Dedifferentiated amniotic fluid mesenchymal stem cell (primary cell): ENCODE results near the gene GALR2.

ENCODE experiments used
- DNase-seq: peaks from one replicate; pipeline ENCODE4 v3.0.0-alpha.2; 2016; ENCODE audit errors: extremely low spot score

GALR2 gene

DNA sequence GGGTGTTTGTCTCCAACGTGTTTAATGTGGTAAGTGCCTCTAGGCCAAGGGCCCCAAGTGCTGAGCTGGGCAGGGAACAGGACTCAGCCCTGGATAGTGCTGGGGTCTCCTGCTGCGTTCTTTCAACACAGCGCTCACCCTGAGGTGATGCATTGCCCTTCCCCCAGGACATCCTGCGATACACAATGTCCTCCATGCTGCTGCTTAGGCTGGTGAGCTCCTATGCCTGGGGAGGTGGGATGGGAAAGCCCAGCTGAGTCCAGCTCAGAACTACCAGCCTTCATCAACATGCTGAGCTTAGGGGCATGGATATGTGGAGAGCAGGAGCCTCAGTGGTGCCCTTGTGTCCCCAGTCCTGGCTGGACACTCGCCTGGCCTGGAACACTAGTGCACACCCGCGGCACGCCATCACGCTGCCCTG lies 5.0 kb downstream of the GALR2 start:
- no peak for DNase-seq

DNA sequence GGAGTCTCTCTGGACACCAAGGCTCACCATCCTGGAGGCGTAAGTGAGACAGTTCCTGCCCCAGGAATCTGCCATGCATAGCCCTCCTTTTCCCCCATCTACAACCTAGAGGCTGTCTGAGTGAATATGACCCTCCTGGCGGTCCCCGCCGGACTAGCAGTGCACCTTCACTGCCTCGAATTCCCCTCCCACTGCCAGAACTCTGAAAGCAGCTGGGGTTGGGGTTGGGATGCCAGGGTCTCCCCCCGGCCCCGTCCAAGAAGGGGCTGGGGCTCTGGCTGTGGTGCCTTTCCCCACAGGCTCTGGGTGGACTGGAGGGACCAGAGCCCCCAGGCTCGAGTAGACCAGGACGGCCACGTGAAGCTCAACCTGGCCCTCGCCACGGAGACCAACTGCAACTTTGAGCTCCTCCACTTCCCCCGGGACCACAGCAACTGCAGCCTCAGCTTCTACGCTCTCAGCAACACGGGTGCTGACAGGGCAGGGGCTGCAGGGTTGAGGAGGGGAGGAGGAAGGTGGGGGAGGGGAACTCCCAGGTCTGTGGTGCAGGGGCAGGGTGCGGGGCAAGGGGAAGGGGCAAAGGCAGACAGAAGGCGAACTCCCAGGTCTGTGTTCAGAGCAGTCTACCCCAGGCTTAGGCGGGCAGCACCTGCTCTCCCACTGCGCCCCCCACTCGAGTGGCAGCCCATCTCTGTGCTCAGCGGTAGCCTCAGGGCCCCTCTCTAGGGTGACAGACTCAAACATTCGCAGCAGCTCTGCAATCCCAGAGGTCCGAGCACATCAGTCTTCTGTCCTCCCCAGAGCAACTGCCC lies 5.6 kb downstream of the GALR2 start:
- DNase-seq: no peak

DNA sequence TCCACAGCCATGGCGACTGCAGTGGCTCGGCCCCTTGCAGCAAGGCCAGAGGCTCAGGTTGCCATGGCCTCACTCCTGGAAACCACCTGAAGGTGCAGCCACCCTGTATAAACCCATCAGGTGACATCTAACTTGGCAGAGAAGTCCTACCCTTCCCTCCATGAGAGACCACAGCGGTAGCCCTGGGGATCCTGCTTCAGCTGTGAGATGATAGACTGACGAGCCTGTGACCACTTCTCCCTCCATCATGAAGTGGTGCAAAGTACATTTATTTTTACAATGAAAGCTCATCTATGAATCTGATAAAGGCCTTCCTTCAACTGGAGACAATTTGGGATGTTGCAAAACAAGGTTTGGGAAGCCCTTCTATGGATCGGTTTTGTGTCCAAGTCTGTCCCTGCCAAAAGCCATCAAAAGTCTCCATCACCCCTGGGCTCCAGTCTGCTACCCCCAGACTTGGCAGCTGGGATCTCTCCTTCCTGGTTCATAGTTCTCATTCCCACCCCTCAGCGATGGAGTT lies 6.2 kb downstream of the GALR2 start:
- DNase-seq: no peak

DNA sequence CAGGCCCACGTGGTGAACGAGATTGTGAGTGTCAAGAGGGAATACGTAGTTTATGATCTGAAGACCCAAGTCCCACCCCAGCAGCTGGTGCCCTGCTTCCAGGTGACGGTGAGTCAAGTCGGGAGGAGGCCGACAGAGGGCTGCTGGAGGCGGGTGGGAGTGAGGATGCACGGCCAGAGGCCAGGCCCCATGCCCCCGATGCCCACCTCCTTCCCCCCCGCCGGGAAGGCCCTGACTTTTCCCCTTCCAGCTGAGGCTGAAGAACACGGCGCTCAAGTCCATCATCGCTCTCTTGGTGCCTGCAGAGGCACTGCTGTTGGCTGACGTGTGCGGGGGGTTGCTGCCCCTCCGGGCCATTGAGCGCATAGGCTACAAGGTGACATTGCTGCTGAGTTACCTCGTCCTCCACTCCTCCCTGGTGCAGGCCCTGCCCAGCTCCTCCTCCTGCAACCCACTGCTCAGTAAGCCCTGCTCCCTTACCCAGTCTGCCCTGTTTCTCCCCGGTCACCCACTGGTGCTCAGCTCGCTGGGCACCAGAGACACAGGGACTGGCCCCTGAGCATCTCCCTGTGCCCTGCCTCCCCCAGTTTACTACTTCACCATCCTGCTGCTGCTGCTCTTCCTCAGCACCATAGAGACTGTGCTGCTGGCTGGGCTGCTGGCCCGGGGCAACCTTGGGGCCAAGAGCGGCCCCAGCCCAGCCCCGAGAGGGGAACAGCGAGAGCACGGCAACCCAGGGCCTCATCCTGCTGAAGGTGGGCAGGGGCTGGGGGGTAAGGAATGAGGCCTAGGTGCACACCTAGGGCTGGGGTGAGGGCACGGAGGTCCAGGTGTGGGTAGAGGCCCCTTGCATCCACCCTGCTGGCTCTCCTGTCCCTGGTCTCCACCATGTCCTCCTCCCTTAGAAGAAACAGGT lies 7.0 kb downstream of the GALR2 start:
- no peak for DNase-seq

DNA sequence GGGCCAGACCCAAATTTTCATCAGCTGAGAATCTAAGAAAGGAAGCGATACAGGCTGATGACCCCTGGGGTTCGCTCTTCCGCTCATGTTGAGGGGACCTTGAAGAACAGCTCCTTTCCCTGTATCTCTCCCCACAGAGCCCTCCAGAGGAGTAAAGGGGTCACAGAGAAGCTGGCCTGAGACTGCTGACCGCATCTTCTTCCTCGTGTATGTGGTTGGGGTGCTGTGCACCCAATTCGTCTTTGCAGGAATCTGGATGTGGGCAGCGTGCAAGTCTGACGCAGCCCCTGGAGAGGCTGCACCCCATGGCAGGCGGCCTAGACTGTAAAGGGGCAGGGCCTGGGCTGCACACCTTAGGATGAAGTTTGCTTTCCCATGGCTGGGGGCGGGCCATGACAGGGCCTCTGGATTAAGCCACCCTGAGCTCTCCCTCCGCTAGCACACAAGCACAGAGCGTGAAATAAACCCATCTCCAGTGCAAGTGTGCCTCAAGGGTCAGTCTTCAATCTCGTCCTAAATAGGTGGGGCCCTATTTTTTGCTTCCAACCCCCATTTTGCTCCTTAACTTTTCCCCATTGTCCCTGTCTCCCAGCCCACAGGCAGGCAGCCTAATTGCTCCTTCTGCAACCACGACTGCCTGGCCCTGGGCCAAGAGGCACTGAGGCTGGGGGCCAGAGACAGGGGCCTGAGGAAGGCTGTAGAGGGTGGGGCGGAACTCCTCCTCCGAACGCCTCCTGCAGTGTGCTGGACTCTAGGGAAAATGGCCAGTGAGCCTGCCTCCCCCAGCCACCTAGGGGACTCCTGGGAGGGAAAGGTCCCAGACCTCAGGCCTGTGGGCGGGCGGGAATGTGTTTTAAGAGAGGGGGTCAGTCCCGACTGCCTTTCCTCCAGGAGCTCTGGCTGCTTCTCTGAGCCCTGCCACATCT lies 8.0 kb downstream of the GALR2 start:
- no peak for DNase-seq

DNA sequence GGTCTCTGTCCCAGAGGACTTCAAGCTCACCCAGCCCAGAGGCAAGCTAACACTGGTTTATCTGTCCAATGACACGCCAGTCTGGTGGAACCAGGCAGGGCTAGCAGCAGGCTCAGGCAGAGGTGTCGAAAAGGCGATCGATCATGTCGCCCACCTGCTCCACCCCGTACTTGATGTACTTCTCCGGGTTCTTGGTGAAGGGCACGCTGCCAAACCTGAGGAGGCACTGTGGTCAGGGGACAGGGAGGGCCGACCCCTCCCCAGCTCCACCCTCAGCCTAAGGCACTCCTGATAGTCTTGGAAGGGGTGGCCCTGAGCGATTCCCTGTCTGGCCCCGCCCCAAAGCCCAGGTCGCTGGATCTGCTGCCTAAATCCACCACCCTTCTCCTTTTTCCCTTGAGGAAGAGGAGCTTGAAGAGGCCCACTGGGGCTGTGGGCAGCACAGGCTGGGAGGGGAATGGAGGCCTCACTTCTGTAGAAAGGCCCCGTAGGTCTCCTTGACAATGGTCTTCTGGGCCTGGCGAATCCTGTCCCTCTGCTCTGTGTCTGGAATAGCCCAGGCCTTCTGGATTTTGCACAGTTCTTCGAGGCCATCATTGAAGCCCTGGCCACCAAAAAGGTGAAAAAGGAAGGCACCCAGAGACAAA lies 9.1 kb downstream of the GALR2 start:
- DNase-seq: no peak

DNA sequence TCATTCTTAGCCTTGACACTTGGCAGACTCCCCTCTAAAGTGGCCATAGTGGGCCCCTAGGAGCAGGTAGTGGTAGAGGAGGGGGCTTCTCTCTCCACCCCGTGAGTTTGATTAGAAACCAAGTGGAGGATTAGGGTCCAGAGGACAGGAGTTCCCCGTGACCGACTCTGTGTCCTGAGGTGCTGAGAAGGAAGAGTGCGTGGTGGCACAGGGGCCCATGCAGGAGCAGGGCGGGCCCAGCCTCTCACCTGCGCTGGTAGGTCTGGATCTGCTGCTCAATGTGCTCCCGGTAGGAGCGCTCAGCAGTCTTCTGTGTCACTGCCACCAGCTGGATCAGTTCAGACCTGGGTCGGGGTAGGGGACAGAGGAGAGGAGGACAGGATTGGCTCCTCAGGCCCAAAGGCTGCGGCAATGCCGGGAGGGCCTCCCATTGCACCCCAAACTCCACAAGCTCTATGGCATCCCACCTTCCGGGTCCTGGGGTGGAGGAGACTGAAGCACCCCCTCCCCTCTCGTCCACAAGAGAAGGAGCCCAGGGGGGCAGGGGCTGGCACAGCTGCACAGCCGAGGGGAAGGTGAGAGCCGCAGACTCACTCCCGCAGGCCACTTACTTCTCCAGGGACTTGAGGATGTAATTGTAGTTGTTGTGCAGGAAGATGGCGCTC lies 10.6 kb downstream of the GALR2 start:
- DNase-seq: no peak

DNA sequence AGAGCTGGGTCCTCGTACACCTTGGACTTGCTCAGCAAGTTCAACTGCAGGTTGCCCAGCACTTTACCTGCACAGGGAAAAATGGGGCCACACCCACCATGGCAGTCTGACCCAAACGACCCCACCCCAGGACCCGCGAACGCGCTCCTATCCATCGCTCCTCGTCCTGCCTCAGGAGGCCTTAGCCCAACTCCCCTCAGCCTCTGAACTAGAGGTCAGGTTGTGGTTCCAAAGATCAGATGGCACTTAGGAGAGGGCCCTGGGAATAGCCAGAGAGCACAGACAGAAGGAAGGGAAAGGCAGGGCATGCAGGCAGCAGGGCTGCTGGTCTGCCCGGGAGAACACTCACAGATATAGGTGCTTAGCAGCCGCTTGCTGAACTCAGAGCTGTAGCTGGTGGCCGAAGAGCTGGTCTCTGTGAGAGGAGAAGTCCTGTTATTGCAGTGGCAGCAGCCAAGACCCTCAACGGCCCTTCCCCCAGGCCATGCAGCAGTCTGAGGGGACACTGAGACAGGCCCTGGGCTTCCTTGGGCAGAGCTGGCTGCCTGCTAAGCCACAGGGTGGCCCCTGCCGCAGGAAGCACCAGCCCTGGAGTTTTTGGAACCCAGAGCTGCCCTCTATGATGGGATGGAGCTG lies 11.3 kb downstream of the GALR2 start:
- no peak for DNase-seq

DNA sequence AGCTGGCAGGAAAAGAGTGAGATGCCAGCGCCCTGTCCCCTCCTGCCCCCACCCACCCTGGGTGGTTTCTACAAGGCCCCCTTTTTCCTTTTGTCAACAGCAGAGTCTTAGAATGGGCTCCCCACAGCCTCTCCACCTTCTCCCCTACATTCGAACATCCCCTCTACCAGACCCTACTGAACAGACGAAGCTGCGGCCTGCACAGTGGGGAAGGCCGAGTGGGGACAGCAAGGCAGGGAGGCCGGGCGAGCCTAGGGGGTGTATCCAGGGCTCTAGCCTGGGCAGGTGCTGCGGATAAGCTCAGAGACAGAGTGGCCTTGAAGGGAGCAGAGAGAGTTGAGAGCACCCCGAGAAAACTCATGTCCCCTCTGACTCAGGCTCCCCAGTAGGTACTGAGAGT lies 11.8 kb downstream of the GALR2 start:
- DNase-seq: no peak

DNA sequence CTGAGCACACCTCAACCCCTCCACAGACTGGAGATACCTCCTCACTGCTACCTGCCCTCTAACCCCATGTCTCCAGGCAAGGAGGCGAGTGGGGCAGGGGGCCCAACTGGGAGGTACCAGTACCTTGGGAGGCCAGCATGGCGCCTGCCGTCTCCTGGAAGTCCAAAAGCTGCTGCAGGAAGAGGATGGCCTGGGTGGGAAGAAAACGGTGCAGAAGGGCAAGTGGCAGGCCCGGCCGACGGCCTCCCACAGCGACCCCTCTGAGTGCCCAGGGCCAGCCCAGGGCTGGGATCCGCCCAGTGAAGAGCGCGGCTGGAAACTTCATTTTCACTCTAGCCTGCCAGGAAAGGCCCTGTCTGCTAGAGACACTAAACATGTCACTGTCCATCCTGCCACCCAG lies 12.9 kb downstream of the GALR2 start:
- no peak for DNase-seq

DNA sequence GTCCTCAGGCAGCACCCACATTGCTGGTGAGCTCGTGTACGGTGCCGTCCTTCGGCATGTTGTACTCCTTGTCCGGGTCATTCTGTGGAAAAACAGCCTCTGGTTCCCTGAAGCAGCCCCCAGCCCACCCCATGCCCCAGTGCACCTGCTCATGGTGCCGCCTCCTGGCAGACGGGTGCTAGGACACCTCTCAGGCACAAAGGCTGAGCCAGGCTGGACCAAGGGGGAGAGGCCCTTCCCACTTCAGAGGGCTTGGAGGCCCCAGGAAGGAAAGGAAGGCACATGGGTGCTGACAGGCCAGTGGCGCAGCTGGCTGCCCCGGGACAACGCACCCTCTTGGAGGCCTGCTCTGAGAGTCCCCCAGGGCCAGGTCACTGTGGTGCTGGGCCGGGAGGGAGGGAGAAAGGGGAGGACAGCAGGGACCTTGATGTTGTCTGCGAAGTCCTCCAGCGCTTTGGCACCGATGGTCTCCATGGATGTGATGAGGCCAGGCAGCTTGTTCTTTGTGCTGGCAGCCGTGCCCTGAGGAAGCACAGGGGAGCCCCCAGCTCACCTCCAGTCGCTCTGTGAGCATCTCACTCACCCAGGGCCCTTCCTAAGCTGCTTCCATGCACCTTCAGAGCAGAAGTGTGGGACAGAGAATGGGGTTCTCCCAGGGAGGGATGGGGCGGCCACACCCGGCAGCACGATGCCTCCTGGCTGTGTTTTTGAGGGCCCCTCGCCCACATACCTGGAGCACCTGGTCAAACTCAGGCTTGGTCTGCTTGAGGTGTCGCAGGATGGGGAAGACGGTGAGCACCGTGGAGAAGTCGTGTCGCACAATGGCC lies 13.7 kb downstream of the GALR2 start:
- no peak for DNase-seq

DNA sequence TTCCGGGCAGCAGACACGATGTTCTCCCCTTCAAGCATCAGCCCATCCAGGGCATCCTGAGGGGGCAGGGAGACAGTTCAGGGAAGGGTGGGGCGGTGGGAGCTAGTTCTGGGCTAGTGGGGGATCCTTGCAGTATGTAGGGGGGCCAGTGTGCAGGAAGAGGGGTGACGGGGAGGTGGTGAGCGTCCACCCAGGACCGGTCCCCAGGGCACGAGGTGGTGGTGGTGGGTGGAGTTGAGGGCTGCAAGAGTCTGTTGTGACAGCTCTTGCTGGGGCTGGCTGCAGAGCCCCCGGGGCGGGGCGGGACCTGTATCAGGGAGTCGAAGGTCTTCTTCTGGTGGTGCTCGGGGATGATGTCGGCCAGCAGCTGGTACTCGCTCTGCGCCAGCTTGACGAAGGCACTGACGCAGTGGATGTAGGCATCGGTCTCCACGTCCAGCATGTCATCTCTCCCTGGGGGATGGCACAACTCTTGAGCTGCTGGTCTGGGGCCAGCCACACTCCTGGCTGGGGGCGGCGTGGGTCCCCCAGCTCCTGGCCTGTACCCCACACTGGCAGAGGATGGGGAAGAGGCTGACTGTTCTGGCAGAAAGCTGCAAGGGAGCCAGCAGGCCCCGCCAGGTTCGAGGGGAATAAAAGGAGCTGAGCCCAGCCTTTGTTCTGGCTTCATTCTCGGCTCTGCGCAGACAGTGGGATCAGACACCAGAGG lies 14.4 kb downstream of the GALR2 start:
- no peak for DNase-seq

DNA sequence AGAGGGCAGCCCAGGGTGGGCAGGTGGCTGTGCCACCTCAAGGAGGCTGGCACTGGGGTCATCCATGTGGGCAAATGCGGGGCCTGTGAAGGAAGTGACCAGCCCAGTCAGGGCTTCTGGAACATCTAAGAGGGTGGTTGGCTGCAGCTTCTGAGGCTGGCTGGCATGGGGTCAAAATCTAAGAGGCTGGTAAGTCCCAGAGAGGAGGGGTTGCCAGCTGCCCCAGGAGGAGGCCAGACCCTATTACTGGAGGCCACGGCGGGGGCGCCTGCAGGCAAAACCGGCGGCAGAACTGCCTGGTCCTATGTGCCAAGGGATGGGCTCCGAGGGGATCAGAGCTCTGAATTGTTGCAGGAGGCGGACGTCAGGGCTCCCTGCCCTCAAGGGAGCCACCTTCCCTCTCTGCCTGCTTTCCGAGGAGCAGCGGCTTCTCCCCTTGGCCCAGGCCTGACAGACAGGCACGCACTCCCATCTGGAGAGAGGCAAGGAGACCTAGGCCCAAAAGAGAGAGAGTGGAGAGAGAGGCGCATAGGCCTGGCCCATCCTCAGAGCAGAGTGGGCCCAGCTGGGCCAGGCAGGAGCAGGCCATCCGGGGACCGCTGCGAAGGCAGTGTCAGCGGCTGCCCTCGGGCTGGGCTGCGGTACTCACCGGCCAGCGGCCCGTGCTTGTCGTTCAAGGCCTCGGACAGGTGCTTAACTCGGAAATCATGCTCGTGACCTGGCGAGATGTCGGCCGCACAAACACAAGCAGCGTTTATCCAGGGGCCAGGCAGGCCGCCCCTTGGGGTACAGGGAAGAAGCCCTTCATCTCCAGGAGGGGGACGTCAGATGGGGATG lies 15.3 kb downstream of the GALR2 start:
- DNase-seq: no peak

DNA sequence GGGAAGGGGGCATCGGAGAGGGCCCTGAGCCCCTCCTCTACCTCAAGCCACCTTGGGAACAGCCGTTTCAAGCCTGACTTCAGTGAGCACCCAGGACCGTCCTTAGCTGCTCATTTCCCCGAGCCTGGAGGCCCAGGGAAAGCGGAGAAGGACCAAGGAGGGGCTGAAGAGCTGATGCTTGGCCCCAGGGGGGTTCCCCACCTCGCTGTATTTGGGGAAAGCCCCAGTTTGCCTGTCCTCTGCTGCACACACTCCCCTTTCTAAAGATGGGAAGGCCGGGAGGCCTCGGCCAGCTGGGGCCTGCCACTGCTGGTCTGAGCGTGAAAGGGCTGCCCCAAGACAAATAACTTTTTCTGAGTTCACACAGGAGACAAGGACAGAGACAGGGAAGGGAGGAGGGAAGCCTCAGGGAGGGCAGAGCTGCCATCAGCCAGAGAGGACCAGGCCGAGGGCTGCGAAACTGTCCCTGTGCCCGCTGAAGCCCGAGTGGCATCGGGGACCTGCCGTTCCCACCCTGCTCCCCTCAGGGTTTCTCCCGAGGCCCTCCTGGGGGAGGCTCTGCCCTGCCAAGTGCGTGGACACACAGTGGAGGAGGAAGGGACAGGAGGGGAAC lies 16.0 kb downstream of the GALR2 start:
- no peak for DNase-seq

DNA sequence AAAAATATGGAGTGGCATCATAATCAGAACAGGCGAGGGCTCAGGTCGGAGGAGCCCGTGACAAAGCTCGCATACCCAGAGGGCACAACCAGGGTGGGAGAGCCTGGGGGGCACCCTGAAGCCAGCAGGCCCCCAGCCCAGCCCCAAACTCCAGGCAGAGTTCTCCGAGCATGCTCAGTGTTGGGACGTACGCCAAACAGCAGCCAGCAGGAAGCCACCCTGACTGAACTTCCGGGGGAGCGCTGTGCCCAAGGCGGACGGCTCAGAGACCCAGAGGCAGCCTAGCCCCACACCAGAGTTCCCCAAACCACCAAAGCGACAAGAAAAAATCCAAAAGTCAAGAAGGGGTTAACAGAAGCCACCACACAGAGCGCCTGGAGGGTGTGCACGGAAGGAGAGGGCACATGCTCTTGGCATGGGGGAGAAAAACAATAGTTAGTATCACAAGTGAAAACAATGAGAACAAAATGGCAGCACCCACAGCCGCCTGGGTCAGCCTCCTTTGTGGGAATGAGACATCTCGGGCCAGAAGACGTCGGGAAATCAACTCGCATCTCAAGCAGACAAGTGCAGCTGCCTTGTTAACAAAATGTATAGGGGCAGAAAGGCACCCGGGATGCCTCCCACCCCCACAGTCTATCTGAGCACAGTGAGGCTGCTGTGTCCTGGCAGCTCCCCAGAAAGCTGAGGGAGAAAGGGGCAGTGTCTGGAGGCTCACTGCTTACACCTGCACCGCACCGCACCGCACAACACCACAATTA lies 17.1 kb downstream of the GALR2 start:
- no peak for DNase-seq
